ENCODE results near the gene ZNF524.

Gene ZNF524

DNA sequence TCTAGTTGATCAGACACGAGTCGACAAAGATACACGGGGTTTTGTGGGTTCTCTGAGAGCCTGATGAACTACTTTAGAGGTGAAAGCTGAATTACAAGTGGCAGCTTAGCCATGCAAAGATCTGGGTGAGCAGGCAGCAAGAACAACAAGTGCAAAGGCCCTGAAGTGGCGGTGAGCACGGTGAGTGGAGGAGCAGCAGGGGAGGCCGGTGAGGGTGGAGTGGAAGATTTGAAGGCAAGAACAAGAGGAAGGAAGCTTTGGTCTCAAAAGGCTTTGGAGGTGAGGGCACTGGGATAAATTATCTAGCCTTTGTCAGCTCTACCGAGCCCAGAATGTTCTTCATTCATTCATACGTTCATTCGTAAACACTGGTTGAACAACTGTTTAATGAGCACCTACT, 6.7 kb downstream of the ZNF524 start:
- TF ChIP-seq, protein P1, sequence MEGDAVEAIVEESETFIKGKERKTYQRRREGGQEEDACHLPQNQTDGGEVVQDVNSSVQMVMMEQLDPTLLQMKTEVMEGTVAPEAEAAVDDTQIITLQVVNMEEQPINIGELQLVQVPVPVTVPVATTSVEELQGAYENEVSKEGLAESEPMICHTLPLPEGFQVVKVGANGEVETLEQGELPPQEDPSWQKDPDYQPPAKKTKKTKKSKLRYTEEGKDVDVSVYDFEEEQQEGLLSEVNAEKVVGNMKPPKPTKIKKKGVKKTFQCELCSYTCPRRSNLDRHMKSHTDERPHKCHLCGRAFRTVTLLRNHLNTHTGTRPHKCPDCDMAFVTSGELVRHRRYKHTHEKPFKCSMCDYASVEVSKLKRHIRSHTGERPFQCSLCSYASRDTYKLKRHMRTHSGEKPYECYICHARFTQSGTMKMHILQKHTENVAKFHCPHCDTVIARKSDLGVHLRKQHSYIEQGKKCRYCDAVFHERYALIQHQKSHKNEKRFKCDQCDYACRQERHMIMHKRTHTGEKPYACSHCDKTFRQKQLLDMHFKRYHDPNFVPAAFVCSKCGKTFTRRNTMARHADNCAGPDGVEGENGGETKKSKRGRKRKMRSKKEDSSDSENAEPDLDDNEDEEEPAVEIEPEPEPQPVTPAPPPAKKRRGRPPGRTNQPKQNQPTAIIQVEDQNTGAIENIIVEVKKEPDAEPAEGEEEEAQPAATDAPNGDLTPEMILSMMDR (IDR thresholded peaks at IDR 0.05; ENCODE audit: insufficient read depth, low read depth, low read length, missing control alignments), result no peak
- peak overlapping the region; percentile 90 for H3K4me3 ChIP-seq (ENCODE audit: low read depth, low read length)
- DNase-seq (ENCODE audit: low read depth), result no peak

DNA sequence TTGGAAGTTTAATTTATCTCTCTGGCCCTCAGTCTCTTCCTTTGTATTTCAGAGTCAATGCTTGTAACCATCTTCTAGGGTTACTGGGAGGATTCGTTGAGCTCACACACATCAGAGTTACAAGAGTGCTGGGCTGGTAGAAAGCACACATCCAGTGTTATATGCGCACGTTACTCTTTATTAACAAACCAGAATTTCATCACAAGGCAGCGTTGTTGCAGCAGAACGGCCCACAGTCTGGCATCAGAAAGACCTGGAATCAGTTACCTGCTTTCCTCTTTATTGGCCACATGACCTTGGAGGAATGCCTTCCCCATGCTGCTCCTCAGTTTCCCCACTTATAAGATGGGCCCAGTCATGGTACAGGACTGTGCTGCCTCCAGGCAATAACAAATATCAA, 9.2 kb downstream of the ZNF524 start:
- no peak overlapping the region for H3K4me3 ChIP-seq (ENCODE audit: low read depth, low read length)
- DNase-seq (ENCODE audit: low read depth), result no peak
- TF ChIP-seq, protein P1 (IDR thresholded peaks at IDR 0.05; ENCODE audit: insufficient read depth, low read depth, low read length, missing control alignments), result no peak

DNA sequence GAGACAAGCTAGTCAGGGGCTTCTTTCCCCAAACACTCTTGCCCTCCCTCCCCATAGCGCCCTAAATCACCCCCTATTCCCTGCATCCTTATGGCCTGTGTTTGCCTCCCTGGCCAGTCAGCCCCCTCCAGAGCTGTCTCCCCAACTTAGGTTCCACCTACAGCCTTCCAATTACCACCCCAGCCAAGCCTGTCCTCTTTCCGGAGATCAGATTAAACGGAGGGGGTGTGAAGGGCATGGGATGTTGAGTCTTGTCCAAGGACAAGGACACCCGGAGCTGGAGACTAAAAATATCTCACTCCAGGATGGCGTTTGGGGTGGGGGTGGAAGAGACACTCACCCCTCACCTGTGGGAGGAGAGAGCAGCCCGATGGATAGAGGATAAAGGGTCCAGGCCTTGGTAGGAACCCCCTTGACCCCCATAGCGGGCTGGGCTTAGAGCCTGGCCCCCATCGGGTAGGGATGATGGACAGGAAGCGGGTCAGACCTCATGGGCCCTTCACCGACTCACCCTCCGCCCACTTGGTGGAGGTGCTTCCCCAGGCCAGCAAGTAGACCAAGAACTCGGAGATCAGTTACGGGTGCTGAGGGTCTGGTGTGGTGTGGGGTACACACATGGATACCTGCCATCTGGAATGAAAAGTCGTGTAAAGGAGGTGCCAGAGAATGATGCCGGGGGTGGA, 11.4 kb downstream of the ZNF524 start:
- no peak for DNase-seq (ENCODE audit: low read depth)
- no peak overlapping the region for H3K4me3 ChIP-seq (ENCODE audit: low read depth, low read length)
- TF ChIP-seq, protein P1 (IDR thresholded peaks at IDR 0.05; ENCODE audit: insufficient read depth, low read depth, low read length, missing control alignments), result no peak

DNA sequence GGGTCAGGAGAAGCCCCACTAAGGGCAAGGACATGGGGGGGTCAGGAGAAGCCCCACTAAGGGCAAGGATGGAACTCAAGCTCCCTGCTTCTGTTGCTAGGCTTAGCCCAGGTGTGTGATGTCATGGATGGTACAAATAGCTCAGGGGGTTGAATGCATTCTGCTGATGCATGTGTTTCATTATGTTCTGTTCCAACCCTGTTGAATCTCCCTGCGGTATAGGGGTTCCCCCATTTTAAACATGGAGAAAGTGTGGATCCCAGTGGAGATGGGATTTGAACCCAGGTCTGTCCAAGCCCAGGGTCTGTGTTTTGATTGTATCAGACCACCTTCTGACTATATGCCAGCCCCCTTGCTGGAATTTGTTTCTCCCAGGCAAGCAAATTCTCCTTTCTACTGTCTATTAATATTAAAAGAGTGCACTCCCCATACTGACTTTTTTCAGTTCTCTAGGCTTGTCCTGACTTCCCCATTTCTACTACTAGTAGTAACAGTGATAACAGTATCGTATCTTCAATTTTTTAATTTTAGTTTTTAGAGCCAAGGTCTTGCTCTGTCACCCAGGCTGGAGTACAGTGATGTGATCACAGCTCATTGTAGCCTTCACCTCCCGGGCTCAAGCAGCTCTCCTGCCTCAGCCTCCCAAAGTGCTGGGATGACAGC, 12.0 kb downstream of the ZNF524 start:
- no peak for DNase-seq (ENCODE audit: low read depth)
- H3K4me3 ChIP-seq (ENCODE audit: low read depth, low read length), result no peak overlapping the region
- TF ChIP-seq, protein P1 (IDR thresholded peaks at IDR 0.05; ENCODE audit: insufficient read depth, low read depth, low read length, missing control alignments), result no peak

DNA sequence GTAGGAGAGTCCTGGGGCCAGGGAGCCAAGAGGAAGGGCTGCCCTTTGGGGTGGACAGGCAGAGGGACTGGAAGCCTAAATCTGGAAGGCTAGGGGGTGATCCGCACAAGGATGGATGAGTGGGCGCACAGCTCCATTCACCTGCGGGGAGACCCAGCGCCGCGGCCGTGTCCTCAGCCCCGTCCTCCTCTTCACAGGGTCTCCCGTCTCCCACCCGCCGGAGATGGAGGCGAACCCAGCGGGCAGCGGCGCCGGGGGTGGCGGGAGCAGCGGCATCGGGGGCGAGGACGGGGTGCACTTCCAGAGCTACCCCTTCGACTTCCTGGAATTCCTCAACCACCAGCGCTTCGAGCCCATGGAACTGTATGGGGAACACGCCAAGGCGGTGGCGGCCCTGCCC, 13.3 kb downstream of the ZNF524 start:
- no peak overlapping the region for H3K4me3 ChIP-seq (ENCODE audit: low read depth, low read length)
- no peak for DNase-seq (ENCODE audit: low read depth)
- TF ChIP-seq, protein P1 (IDR thresholded peaks at IDR 0.05; ENCODE audit: insufficient read depth, low read depth, low read length, missing control alignments), result no peak

DNA sequence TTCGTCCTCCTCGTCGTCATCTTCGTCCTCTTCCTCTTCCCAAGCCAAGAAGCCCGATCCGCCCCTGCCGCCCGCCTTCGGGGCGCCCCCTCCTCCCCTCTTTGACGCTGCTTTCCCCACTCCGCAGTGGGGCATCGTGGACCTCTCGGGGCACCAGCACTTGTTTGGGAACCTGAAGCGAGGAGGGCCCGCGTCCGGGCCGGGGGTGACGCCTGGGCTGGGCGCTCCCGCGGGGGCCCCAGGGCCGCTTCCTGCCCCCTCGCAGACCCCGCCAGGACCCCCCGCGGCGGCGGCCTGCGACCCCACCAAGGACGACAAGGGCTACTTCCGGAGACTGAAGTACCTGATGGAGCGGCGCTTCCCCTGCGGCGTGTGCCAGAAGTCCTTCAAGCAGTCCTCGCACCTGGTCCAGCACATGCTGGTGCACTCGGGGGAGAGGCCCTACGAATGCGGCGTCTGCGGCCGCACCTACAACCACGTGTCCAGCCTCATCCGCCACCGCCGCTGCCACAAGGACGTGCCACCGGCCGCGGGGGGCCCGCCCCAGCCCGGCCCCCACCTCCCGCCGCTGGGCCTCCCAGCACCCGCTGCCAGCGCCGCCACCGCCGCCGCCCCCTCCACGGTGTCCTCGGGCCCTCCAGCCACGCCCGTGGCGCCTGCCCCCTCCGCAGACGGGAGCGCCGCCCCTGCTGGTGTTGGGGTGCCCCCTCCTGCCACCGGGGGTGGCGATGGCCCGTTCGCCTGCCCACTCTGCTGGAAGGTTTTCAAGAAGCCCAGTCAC, 14.0 kb downstream of the ZNF524 start:
- H3K4me3 ChIP-seq (ENCODE audit: low read depth, low read length), result no peak overlapping the region
- TF ChIP-seq, protein P1 (IDR thresholded peaks at IDR 0.05; ENCODE audit: insufficient read depth, low read depth, low read length, missing control alignments), result no peak
- DNase-seq (ENCODE audit: low read depth), result no peak

Data from GM12865 (cell line).